Osteoblast (primary cell): Measurements from ENCODE around the gene ZNF652. TPM values are rescaled to one million over a fixed set of nuclear protein-coding genes. Genes with fewer than 3 reads are reported as not detected.

Experiments
- DNase-seq: peaks from one replicate; pipeline ENCODE4 v3.0.0; 2011; ENCODE audit warnings: low spot score, mixed read lengths; ENCODE audit not compliant: insufficient read length; ENCODE audit errors: missing footprints
- H2AFZ ChIP-seq: 2 replicates; pipeline ENCODE4 v1.6.0; 2011; ENCODE audit warnings: mild to moderate bottlenecking, low read length
- H3K27ac ChIP-seq: 2 replicates; pipeline ENCODE4 v1.5.1; 2011; ENCODE audit warnings: mild to moderate bottlenecking, low read depth, low read length, moderate library complexity
- H3K27me3 ChIP-seq: 2 replicates; pipeline ENCODE4 v1.6.0; 2012; ENCODE audit warnings: mild to moderate bottlenecking, control low read depth, inconsistent platforms, low read length, moderate library complexity; ENCODE audit not compliant: insufficient read depth
- H3K36me3 ChIP-seq: 2 replicates; pipeline ENCODE4 v1.5.1; 2011; ENCODE audit warnings: mild to moderate bottlenecking, low read length, control low read depth, moderate library complexity; ENCODE audit not compliant: insufficient read depth
- H3K4me1 ChIP-seq: 2 replicates; pipeline ENCODE4 v1.5.1; 2011; ENCODE audit warnings: mild to moderate bottlenecking, low read length, control low read depth, moderate library complexity; ENCODE audit not compliant: insufficient read depth
- H3K4me2 ChIP-seq: 2 replicates; pipeline ENCODE4 v1.6.0; 2011; ENCODE audit warnings: mild to moderate bottlenecking, low read length; ENCODE audit not compliant: insufficient read depth
- H3K4me3 ChIP-seq: fragments of 200-600 bp; sonication (generic); 3 replicates; pipeline ENCODE4 v1.5.1; 2012; ENCODE audit warnings: mild to moderate bottlenecking, low read length, inconsistent platforms; ENCODE audit not compliant: insufficient read depth
- H3K79me2 ChIP-seq: 2 replicates; pipeline ENCODE4 v1.6.0; 2012; ENCODE audit warnings: mild to moderate bottlenecking, low read length, control low read depth, inconsistent platforms; ENCODE audit not compliant: insufficient read depth
- H3K9me3 ChIP-seq: 2 replicates; pipeline ENCODE4 v1.5.1; 2011; ENCODE audit warnings: low read depth, low read length, control low read depth
- H4K20me1 ChIP-seq: 2 replicates; pipeline ENCODE4 v1.6.0; 2012; ENCODE audit warnings: mild to moderate bottlenecking, low read length, control low read depth; ENCODE audit not compliant: insufficient read depth
- CTCF ChIP-seq: IDR thresholded peaks from 2 replicates; pipeline ENCODE4 v1.5.1; 2011; ENCODE audit warnings: mild to moderate bottlenecking, low read depth, low read length, moderate library complexity; ENCODE audit errors: extremely low read depth
- total RNA-seq: library from RNA; depleted of rRNA; stranded (reverse); fragments of >200 nt; gene quantifications from 2 replicates; pipeline ENCODE4 v1.2.3, GENCODE V29; 2012

ZNF652 gene
- total RNA-seq, 1 donor: 28.2 TPM

DNA sequence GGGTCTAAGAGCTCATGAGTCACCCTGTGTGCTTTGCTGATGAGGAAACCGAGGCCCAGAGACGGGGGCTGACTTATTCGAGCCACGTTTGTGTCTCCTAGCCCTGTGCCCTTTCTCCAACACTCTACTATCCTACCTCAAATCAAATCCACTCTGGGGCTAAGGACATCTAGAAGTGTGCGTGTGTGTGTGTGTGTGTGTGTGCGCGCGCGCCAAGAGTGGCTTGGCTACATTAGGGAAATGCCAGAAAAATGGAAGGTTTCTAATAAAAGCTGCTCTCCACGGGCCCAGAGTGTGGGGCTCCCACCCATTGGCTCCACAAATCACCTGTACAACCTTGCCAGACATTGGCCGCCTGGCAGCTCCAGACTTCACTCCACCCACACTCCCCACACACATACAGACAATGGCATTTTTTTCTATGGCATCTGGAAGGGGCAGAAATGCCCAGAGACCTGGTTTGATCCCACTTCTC lies 101.2 kb downstream of the ZNF652 start:
- Histone ChIP-seq H3K4me1 (peaks cover 12% of the 10 kb centered on the region), H3K4me2 (peak overlapping the region; percentile 83), H3K27me3 (no peaks in the 10 kb centered on the region), H2AFZ (peak overlapping the region; percentile 94), H3K36me3 (no peaks in the 10 kb centered on the region), H3K79me2 (no peaks in the 10 kb centered on the region), H3K9me3 (no peaks in the 10 kb centered on the region), H3K4me3 (peak overlapping the region; percentile 76), H3K27ac (peak overlapping the region; percentile 77), H4K20me1 (no peaks in the 10 kb centered on the region)
- TF ChIP-seq CTCF: no peak
- DNase-seq: peak; percentile 71

DNA sequence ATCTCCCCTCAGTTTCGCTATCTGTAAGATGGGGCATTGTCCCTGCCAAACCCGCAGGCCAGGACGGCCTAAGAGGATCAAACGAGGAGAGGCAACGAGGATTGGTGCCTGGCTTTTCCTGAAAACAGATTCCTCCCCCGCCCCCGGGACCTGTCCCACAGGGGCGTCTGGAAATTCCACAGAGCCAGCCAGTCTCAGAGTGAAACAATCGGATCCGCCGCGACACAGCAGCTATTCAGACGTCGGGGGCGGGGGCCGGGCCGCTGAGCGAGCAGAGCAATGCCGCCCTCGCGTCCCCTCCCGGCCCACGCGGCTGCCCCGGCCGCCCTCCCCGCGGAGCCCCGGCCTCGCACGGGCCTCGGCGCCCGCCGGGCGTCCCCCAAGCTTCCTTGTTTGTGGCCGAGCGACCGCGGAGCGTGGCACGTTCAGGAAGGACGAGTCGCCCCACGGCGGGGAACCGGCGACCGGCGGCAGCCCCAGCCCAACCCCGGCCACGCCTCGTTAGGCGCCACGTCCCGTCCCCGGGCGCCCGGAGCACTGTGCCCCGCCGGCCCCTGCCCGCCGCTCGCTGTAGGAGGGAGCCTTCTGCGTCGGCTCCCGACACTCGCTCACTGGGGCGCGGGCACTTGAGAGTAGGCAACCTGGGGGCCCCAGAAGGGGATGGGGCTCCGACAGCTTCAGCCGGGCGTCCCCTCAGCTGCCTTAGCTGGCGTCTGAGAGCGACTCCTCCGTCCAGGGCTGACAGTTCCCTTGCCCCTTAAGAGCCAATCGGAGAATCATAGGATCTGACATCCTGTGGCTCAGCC lies 101.8 kb downstream of the ZNF652 start:
- peak; percentile 95 for DNase-seq
- Histone ChIP-seq H3K79me2 (no peaks in the 10 kb centered on the region), H4K20me1 (no peaks in the 10 kb centered on the region), H3K4me3 (peak overlapping the region; percentile 76), H3K27ac (peak overlapping the region; percentile 77), H3K27me3 (no peaks in the 10 kb centered on the region), H3K4me2 (peak overlapping the region; percentile 83), H3K9me3 (no peaks in the 10 kb centered on the region), H2AFZ (peak overlapping the region; percentile 94), H3K36me3 (no peaks in the 10 kb centered on the region), H3K4me1 (peaks cover 12% of the 10 kb centered on the region)
- no peak for TF ChIP-seq CTCF

DNA sequence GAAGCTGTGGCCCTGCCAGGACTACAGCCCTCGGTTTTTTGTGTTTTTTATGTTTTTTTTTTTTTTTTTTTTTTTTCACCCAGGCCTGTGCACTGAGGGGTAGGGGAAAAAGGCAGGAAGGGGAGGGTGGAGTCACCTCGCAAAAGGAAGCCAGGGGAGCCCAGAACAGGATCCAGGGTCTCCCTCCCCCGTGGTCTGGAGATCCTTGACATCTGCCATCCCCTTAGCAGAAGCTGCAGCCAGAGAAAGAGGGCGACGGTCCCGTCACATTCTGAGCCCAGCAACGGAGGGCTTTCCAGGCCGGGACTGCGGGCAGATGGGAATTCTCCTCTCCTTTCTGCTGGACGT lies 102.4 kb downstream of the ZNF652 start:
- peak overlapping the region; percentile 83 for H3K4me2 ChIP-seq
- H3K9me3 ChIP-seq: no peaks in the 10 kb centered on the region
- peaks cover 12% of the 10 kb centered on the region for H3K4me1 ChIP-seq
- no peaks in the 10 kb centered on the region for H4K20me1 ChIP-seq
- peak overlapping the region; percentile 86 for H2AFZ ChIP-seq
- no peaks in the 10 kb centered on the region for H3K27me3 ChIP-seq
- no peaks in the 10 kb centered on the region for H3K36me3 ChIP-seq
- H3K27ac ChIP-seq: peak overlapping the region; percentile 77
- peak; percentile 62 for DNase-seq
- H3K79me2 ChIP-seq: no peaks in the 10 kb centered on the region
- TF ChIP-seq CTCF: no peak
- peak overlapping the region; percentile 76 for H3K4me3 ChIP-seq

- H3K4me3 ChIP-seq: no peak overlapping the region
- H3K4me1 ChIP-seq: peaks cover 12% of the 10 kb centered on the region
- no peak for TF ChIP-seq CTCF
These were observed 103.7 kb downstream of the ZNF652 start for GRCh38 chr17:49258394-49258793.

More at GRCh38 chr17:49258394-49258793, 103.7 kb downstream of the ZNF652 start:
- Histone ChIP-seq H3K27me3 (no peaks in the 10 kb centered on the region), H3K9me3 (no peaks in the 10 kb centered on the region), H3K36me3 (no peaks in the 10 kb centered on the region), H3K4me2 (no peak overlapping the region), H3K27ac (no peak overlapping the region), H3K79me2 (no peaks in the 10 kb centered on the region), H4K20me1 (no peaks in the 10 kb centered on the region), H2AFZ (no peak overlapping the region)
- DNase-seq: no peak
